PFSK-1 (cell line): ENCODE measurements around the gene ZNRF2.

Experiments used
- POLR2AphosphoS5 ChIP-seq: IDR thresholded peaks from 2 replicates; pipeline ENCODE4 v1.6.1; 2012; ENCODE audit warnings: low read depth, mild to moderate bottlenecking, control low read depth, low read length, moderate library complexity
- TAF1 ChIP-seq: IDR thresholded peaks from 2 replicates; pipeline ENCODE4 v1.6.1; 2012; ENCODE audit warnings: low read length, control low read depth, borderline replicate concordance; ENCODE audit not compliant: insufficient read depth
- TF ChIP-seq, protein P1 (sequence below), 2 experiments: IDR thresholded peaks; 2 replicates each; pipeline versions ENCODE4 v1.6.1 to v1.8.0; 2011 to 2012; ENCODE audit warnings: low read depth in 2 of 2, low read length in 2 of 2, control low read depth in 1 of 2, inconsistent platforms in 1 of 2, mild to moderate bottlenecking in 1 of 2, moderate library complexity in 1 of 2; ENCODE audit not compliant: insufficient read depth in 1 of 2

DNA sequence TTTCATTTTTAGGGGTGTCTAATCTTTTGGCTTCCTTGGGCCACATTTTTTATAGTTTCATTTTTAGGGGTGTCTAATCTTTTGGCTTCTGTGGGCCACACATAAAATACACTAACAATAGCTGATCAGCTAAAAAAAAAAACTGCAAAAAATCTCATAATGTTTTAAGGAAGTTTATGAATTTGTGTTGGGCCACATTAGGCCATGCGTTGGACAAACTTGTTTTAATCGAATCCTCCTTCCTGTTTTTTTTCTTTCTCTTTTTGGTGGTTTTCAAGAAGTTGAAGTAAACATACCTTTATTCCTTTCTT, 37.4 kb downstream of the ZNRF2 start:
- TF ChIP-seq, protein P1, sequence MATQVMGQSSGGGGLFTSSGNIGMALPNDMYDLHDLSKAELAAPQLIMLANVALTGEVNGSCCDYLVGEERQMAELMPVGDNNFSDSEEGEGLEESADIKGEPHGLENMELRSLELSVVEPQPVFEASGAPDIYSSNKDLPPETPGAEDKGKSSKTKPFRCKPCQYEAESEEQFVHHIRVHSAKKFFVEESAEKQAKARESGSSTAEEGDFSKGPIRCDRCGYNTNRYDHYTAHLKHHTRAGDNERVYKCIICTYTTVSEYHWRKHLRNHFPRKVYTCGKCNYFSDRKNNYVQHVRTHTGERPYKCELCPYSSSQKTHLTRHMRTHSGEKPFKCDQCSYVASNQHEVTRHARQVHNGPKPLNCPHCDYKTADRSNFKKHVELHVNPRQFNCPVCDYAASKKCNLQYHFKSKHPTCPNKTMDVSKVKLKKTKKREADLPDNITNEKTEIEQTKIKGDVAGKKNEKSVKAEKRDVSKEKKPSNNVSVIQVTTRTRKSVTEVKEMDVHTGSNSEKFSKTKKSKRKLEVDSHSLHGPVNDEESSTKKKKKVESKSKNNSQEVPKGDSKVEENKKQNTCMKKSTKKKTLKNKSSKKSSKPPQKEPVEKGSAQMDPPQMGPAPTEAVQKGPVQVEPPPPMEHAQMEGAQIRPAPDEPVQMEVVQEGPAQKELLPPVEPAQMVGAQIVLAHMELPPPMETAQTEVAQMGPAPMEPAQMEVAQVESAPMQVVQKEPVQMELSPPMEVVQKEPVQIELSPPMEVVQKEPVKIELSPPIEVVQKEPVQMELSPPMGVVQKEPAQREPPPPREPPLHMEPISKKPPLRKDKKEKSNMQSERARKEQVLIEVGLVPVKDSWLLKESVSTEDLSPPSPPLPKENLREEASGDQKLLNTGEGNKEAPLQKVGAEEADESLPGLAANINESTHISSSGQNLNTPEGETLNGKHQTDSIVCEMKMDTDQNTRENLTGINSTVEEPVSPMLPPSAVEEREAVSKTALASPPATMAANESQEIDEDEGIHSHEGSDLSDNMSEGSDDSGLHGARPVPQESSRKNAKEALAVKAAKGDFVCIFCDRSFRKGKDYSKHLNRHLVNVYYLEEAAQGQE (IDR thresholded peaks at IDR 0.05; ENCODE audit: insufficient read depth in 1 of 2, low read depth in 2 of 2, low read length in 2 of 2), result no peak
- TF ChIP-seq POLR2AphosphoS5, result no peak
- no peak for TF ChIP-seq TAF1
